LNCaP clone FGC (cell line): ENCODE results near the gene PRDM1.
"Not testable (repeated sequence)": the region's sequence is repeated elsewhere in the genome, so short reads cannot be mapped to it uniquely, and the experiment has no call there.

Experiments used
- DNase-seq: peaks from one replicate; pipeline ENCODE4 v3.0.0-alpha.2; 2011; ENCODE audit warnings: low read depth
- H3K4me3 ChIP-seq: 2 replicates; pipeline ENCODE4 v1.5.1; 2011; ENCODE audit warnings: mild to moderate bottlenecking, low read depth, low read length, control low read depth
- CTCF ChIP-seq: IDR thresholded peaks from 2 replicates; pipeline ENCODE4 v1.5.1; 2012; ENCODE audit warnings: mild to moderate bottlenecking; ENCODE audit not compliant: control insufficient read depth, insufficient read depth; ENCODE audit errors: extremely low read depth

The PRDM1 gene

GRCh38 chr6:106149472-106150069 is 63.4 kb downstream of the PRDM1 start:
- no peak for TF ChIP-seq CTCF
- no peak overlapping the region for H3K4me3 ChIP-seq
- no peak for DNase-seq

GRCh38 chr6:106152476-106152875 is 66.3 kb downstream of the PRDM1 start:
- not testable (repeated sequence) for DNase-seq, H3K4me3 ChIP-seq

- no peak for TF ChIP-seq CTCF
- no peak for DNase-seq
- H3K4me3 ChIP-seq = no peak overlapping the region
Observed at GRCh38 chr6:106152952-106153351, 66.8 kb downstream of the PRDM1 start.

GRCh38 chr6:106154326-106154725 is 68.2 kb downstream of the PRDM1 start:
- no peak overlapping the region for H3K4me3 ChIP-seq
- no peak for DNase-seq
- no peak for TF ChIP-seq CTCF

GRCh38 chr6:106155219-106155830 is 69.2 kb downstream of the PRDM1 start:
- DNase-seq = no peak
- TF ChIP-seq CTCF = no peak
- no peak overlapping the region for H3K4me3 ChIP-seq

- no peak overlapping the region for H3K4me3 ChIP-seq
- DNase-seq = no peak
- TF ChIP-seq CTCF = no peak
Observed at GRCh38 chr6:106156413-106156812, 70.3 kb downstream of the PRDM1 start.

GRCh38 chr6:106156863-106157262 is 70.7 kb downstream of the PRDM1 start:
- DNase-seq = no peak
- no peak for TF ChIP-seq CTCF
- no peak overlapping the region for H3K4me3 ChIP-seq
